HEK293T (cell line): ENCODE measurements around the gene APOA4.

Source experiments
- BHLHE40 ChIP-seq: fragments of 450-650 bp; IDR thresholded peaks from 2 replicates; pipeline ENCODE4 v1.6.1; 2016; ENCODE audit warnings: mild to moderate bottlenecking, moderate library complexity, borderline replicate concordance
- FOXM1 ChIP-seq: fragments of 450-650 bp; IDR thresholded peaks from 2 replicates; pipeline ENCODE4 v1.6.1; 2017; ENCODE audit warnings: mild to moderate bottlenecking, borderline replicate concordance
- SP1 ChIP-seq: fragments of 450-650 bp; IDR thresholded peaks from 2 replicates; pipeline ENCODE4 v1.6.1; 2017
- TARDBP ChIP-seq: fragments of 450-650 bp; IDR thresholded peaks from 2 replicates; pipeline ENCODE4 v1.6.1; 2016
- ZNF384 ChIP-seq: fragments of 450-650 bp; IDR thresholded peaks from 2 replicates; pipeline ENCODE4 v1.6.1; 2016

GRCh38 chr11:116775975-116776374, 47.1 kb downstream of the APOA4 start:
- no peak for TF ChIP-seq SP1
- no peak for TF ChIP-seq ZNF384
- no peak for TF ChIP-seq TARDBP
- TF ChIP-seq FOXM1: no peak
- no peak for TF ChIP-seq BHLHE40
